IMR-90 (cell line): ENCODE data around the gene ALOX15B. TPM values are rescaled to one million over a fixed set of nuclear protein-coding genes. Genes with fewer than 3 reads are reported as not detected.

ENCODE experiments used
- ATAC-seq: fragments of 200-7000 bp; cut with Tn5 transposase; 2 replicates; pipeline ENCODE4 v1.9.1; 2020; ENCODE audit warnings: low read depth, mild to moderate bottlenecking, moderate library complexity
- BruUV-seq: library from RNA; stranded (reverse); fragments of 400-500 nt; replicated peaks from 2 replicates; lab custom pipeline; 2021; lab: Mats Ljungman, UMichigan
- CTCF ChIA-PET: fragments of 300-600 bp; formaldehyde crosslinking; extraction: SDS; loops from one replicate; lab custom pipeline; 2021; ENCODE audit warnings: antibody characterized with exemption; lab: Yijun Ruan, JAX
- POLR2A ChIA-PET: fragments of 300-600 bp; sonication (Branson Sonifier 250); formaldehyde crosslinking; loops from one replicate; lab custom pipeline; 2022; ENCODE audit warnings: antibody characterized with exemption; ENCODE audit not compliant: unreplicated experiment; lab: Charles Lee
- DNase-seq: peaks from one replicate; pipeline ENCODE4 v3.0.0; 2013
- H2AFZ ChIP-seq: replicated peaks from 2 replicates; pipeline ENCODE3; 2013; ENCODE audit warnings: low read length, mild to moderate bottlenecking; ENCODE audit not compliant: poor library complexity
- H2AK5ac ChIP-seq: 2 replicates; pipeline ENCODE4 v1.6.1; 2013; ENCODE audit warnings: low read depth, low read length, inconsistent platforms
- H2AK9ac ChIP-seq: replicated peaks from 2 replicates; pipeline ENCODE3; 2013; ENCODE audit warnings: mild to moderate bottlenecking, low read depth, low read length, moderate library complexity; ENCODE audit not compliant: poor library complexity
- H2BK120ac ChIP-seq: 2 replicates; pipeline ENCODE4 v1.6.1; 2013; ENCODE audit warnings: low read depth, low read length, inconsistent platforms
- H2BK15ac ChIP-seq: 3 replicates; pipeline ENCODE4 v1.6.1; 2013; ENCODE audit warnings: low read depth, low read length, inconsistent platforms
- H2BK20ac ChIP-seq: 2 replicates; pipeline ENCODE4 v1.6.1; 2013; ENCODE audit warnings: low read depth, mild to moderate bottlenecking, inconsistent platforms, low read length, moderate library complexity
- H2BK5ac ChIP-seq: 2 replicates; pipeline ENCODE4 v1.6.1; 2013; ENCODE audit warnings: mild to moderate bottlenecking, low read depth, low read length, inconsistent platforms; ENCODE audit not compliant: poor library complexity, severe bottlenecking
- H3K14ac ChIP-seq: replicated peaks from 2 replicates; pipeline ENCODE4 v1.6.1; 2013; ENCODE audit warnings: low read depth, low read length, inconsistent platforms
- H3K18ac ChIP-seq: 2 replicates; pipeline ENCODE4 v1.6.1; 2013; ENCODE audit warnings: low read depth, low read length, control low read depth
- H3K23ac ChIP-seq: 2 replicates; pipeline ENCODE4 v1.6.1; 2013; ENCODE audit warnings: low read depth, low read length, inconsistent platforms
- H3K27ac ChIP-seq: 2 replicates; pipeline ENCODE4 v1.5.1; 2013; ENCODE audit warnings: mild to moderate bottlenecking, control low read depth, low read length; ENCODE audit not compliant: insufficient read depth
- H3K27me3 ChIP-seq: 2 replicates; pipeline ENCODE4 v1.6.1; 2013; ENCODE audit warnings: low read length; ENCODE audit not compliant: control insufficient read depth, insufficient read depth
- H3K36me3 ChIP-seq: 2 replicates; pipeline ENCODE4 v1.6.1; 2013; ENCODE audit warnings: low read length, mixed read lengths; ENCODE audit not compliant: control insufficient read depth, insufficient read depth
- H3K4ac ChIP-seq: 2 replicates; pipeline ENCODE4 v1.6.1; 2013; ENCODE audit warnings: low read depth, low read length, inconsistent platforms
- H3K4me1 ChIP-seq: 2 replicates; pipeline ENCODE4 v1.6.1; 2013; ENCODE audit warnings: low read length, mixed read lengths; ENCODE audit not compliant: control insufficient read depth, insufficient read depth
- H3K4me2 ChIP-seq: 2 replicates; pipeline ENCODE4 v1.6.1; 2013; ENCODE audit warnings: low read depth, mild to moderate bottlenecking, control low read depth, low read length, moderate library complexity
- H3K4me3 ChIP-seq: 2 replicates; pipeline ENCODE4 v1.5.1; 2013; ENCODE audit warnings: low read depth, mild to moderate bottlenecking, control low read depth, low read length, moderate library complexity; ENCODE audit not compliant: insufficient read depth
- H3K56ac ChIP-seq: 2 replicates; pipeline ENCODE4 v1.6.1; 2013; ENCODE audit warnings: low read length, inconsistent platforms; ENCODE audit not compliant: insufficient read depth; ENCODE audit errors: extremely low read depth
- H3K79me1 ChIP-seq, 2 experiments: 2 replicates each; pipeline ENCODE4 v1.6.1; 2013; ENCODE audit warnings: low read length in 2 of 2, inconsistent platforms in 1 of 2, low read depth in 1 of 2
- H3K9ac ChIP-seq: 2 replicates; pipeline ENCODE4 v1.6.1; 2013; ENCODE audit warnings: low read depth, low read length, control low read depth
- H3K9me1 ChIP-seq: 2 replicates; pipeline ENCODE4 v1.6.1; 2013; ENCODE audit warnings: low read length, inconsistent platforms; ENCODE audit not compliant: insufficient read depth
- H3K9me3 ChIP-seq: 2 replicates; pipeline ENCODE4 v1.6.1; 2013; ENCODE audit warnings: low read length; ENCODE audit not compliant: control insufficient read depth, insufficient read depth
- H4K20me1 ChIP-seq: 2 replicates; pipeline ENCODE4 v1.6.1; 2013; ENCODE audit warnings: low read length, inconsistent platforms; ENCODE audit not compliant: insufficient read depth
- H4K5ac ChIP-seq: 2 replicates; pipeline ENCODE4 v1.6.1; 2013; ENCODE audit warnings: mild to moderate bottlenecking, low read depth, low read length, control low read depth
- H4K8ac ChIP-seq, 2 experiments: 2 replicates each; pipeline ENCODE4 v1.6.1; 2013; ENCODE audit warnings: low read depth in 2 of 2, low read length in 2 of 2, control low read depth in 1 of 2, inconsistent platforms in 1 of 2
- H4K91ac ChIP-seq: 2 replicates; pipeline ENCODE4 v1.6.1; 2013; ENCODE audit warnings: low read depth, low read length, inconsistent platforms; ENCODE audit not compliant: insufficient read depth
- BHLHE40 ChIP-seq: fragments of 150-350 bp; IDR thresholded peaks from 2 replicates; pipeline ENCODE4 v1.6.1; 2016; ENCODE audit warnings: mild to moderate bottlenecking, low read depth, low read length
- CHD1 ChIP-seq: IDR thresholded peaks from 2 replicates; pipeline ENCODE4 v1.6.1; 2012; ENCODE audit warnings: low read depth, low read length, improper control_type of control experiment
- FOS ChIP-seq: fragments of 150-350 bp; IDR thresholded peaks from 2 replicates; pipeline ENCODE4 v1.6.1; 2016; ENCODE audit warnings: low read depth, low read length
- MAFK ChIP-seq: IDR thresholded peaks from 2 replicates; pipeline ENCODE4 v1.6.1; 2012; ENCODE audit warnings: low read depth, low read length, improper control_type of control experiment
- MAZ ChIP-seq: IDR thresholded peaks from 2 replicates; pipeline ENCODE4 v1.6.1; 2012; ENCODE audit warnings: low read depth, mild to moderate bottlenecking, low read length, improper control_type of control experiment, moderate library complexity, borderline replicate concordance
- MXI1 ChIP-seq: IDR thresholded peaks from 2 replicates; pipeline ENCODE4 v1.6.1; 2012; ENCODE audit warnings: low read depth, mild to moderate bottlenecking, low read length, moderate library complexity, borderline replicate concordance
- NFE2L2 ChIP-seq: fragments of 150-350 bp; IDR thresholded peaks from 2 replicates; pipeline ENCODE4 v1.6.1; 2016; ENCODE audit warnings: low read depth, mild to moderate bottlenecking, low read length
- POLR2A ChIP-seq: IDR thresholded peaks from 2 replicates; pipeline ENCODE4 v1.6.1; 2012; ENCODE audit warnings: mild to moderate bottlenecking, low read depth, low read length
- RAD21 ChIP-seq: IDR thresholded peaks from 2 replicates; pipeline ENCODE4 v1.6.1; 2012; ENCODE audit warnings: low read length, improper control_type of control experiment
- RCOR1 ChIP-seq: IDR thresholded peaks from 2 replicates; pipeline ENCODE4 v1.6.1; 2012; ENCODE audit warnings: mild to moderate bottlenecking, low read length, improper control_type of control experiment; ENCODE audit not compliant: insufficient replicate concordance
- RFX5 ChIP-seq: IDR thresholded peaks from 2 replicates; pipeline ENCODE4 v1.8.0; 2012; ENCODE audit warnings: low read depth, mild to moderate bottlenecking, low read length, moderate library complexity
- SMC3 ChIP-seq: fragments of 150-350 bp; IDR thresholded peaks from 2 replicates; pipeline ENCODE4 v1.6.1; 2016; ENCODE audit warnings: low read depth, mild to moderate bottlenecking, antibody characterized with exemption, low read length, moderate library complexity
- WGBS, 2 experiments: methylation state at CpG; one replicate each; pipeline versions ENCODE4 v1.1.5 to v1.1.7; 2013; ENCODE audit warnings: missing lambda C conversion rate in 2 of 2; ENCODE audit not compliant: insufficient read length in 1 of 2; ENCODE audit errors: extremely low coverage in 2 of 2; 5-methylcytosine and 5-hydroxymethylcytosine counted together
- dilution Hi-C: fragments of 300-500 bp; cut with HindIII; formaldehyde crosslinking; loops from one replicate; pipeline ENCODE4 v1.14.3; 2018; ENCODE audit warnings: low sequenced_read_pairs; ENCODE audit not compliant: unreplicated experiment
- in situ Hi-C: fragments of 300-500 bp; cut with MboI; formaldehyde crosslinking; loops from 3 replicates; pipeline ENCODE4 v1.14.3; 2019; ENCODE audit warnings: low sequenced_read_pairs, inconsistent platforms, mixed read lengths
- intact Hi-C: fragments of 100-400 bp; cut with micrococcal nuclease; formaldehyde crosslinking; loops from 2 replicates; pipeline ENCODE4 v1.10.0; 2022
- polyA plus RNA-seq, 3 experiments: library from polyadenylated mRNA; depleted of rRNA; stranded (reverse); fragments of >200 nt; gene quantifications; 2 replicates each; pipeline ENCODE4 v1.2.3, GENCODE V29; 2012; ENCODE audit warnings: low replicate concordance in 1 of 3
- total RNA-seq: library from RNA; depleted of rRNA; stranded (reverse); fragments of >200 nt; gene quantifications from 2 replicates; pipeline ENCODE4 v1.2.3, GENCODE V29; 2012
- TF ChIP-seq, protein P1 (sequence below): conservative IDR thresholded peaks from 2 replicates; pipeline ENCODE4 v1.5.1; 2012; ENCODE audit warnings: mild to moderate bottlenecking, low read depth, low read length, improper control_type of control experiment
- TF ChIP-seq, protein P2 (sequence below): fragments of 150-350 bp; IDR thresholded peaks from 2 replicates; pipeline ENCODE4 v1.6.1; 2017; ENCODE audit warnings: mild to moderate bottlenecking, antibody characterized with exemption, low read length, low read depth
- TF ChIP-seq, protein P3 (sequence below): fragments of 150-350 bp; IDR thresholded peaks from 2 replicates; pipeline ENCODE4 v1.6.1; 2016; ENCODE audit warnings: low read depth, mild to moderate bottlenecking, low read length, moderate library complexity, borderline replicate concordance

The ALOX15B gene
- total and polyA plus RNA-seq, 2 of the 4 experiments (the other 2 are of a cell fraction) = not detected

DNA sequence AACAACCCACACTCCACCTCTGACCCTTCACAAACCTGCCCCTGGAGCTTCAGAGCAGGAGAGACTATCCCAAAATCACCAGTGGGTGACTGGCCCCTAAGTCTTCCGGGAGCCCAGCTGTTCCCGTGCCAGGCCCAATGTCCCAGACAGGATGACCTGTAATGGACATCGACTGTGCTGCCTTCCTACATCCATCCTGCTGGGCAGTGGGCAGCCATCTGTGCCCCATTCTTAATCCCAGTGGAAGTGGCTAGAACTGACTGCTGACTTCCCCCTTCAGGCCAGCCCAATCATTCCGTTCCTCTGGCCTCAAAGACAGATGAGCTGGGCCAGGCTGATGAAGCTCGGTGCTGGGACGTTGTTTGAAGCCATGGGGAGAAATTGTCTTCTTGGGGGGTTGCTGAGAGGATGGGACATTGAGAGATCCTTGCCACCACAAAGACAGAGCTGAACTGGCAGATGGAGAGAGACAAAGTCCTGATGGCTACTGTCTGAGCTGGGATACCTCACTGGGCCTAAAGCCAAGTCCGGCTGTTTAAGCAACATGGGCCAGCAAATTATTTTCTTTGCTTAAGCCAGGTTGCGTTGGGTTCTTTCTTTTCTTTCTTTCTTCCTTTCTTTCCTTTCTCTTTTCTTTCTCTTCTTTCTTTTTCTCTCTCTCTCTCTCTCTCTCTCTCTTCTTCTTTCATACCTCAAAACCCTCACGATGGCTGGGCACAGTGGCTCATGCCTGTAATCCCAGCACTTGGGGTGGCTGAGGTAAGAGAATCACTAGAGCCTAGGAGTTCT, 17.9 kb upstream of the ALOX15B start:
- no peaks in the 10 kb centered on the region for H3K79me1 ChIP-seq
- H3K4ac ChIP-seq = no peak overlapping the region
- POLR2A ChIA-PET = no interaction called here
- no peak overlapping the region for H3K18ac ChIP-seq
- no peaks in the 10 kb centered on the region for H4K20me1 ChIP-seq
- H4K91ac ChIP-seq = no peak overlapping the region
- H2AFZ ChIP-seq = no peak overlapping the region
- no peak overlapping the region for H2BK15ac ChIP-seq
- no peak overlapping the region for H2BK5ac ChIP-seq
- in situ Hi-C loops = no loop called here
- no peak overlapping the region for H4K8ac ChIP-seq
- WGBS, 2 experiments = 33 to 83% methylated on average over 1 of the region's 9 CpGs
- no peak overlapping the region for H2BK120ac ChIP-seq
- no peaks in the 10 kb centered on the region for H3K9me3 ChIP-seq
- H4K5ac ChIP-seq = no peak overlapping the region
- H3K27ac ChIP-seq = no peak overlapping the region
- DNase-seq (no peak), ATAC-seq (no peak)
- no peak overlapping the region for H2AK9ac ChIP-seq
- peaks cover 47% of the 10 kb centered on the region for H3K27me3 ChIP-seq
- intact Hi-C loops = no loop called here
- no peak overlapping the region for H3K4me3 ChIP-seq
- no peak overlapping the region for H3K23ac ChIP-seq
- H3K4me1 ChIP-seq = peaks cover 3% of the 10 kb centered on the region; the same call in 1 of the 2 replicates
- H3K56ac ChIP-seq = no peak overlapping the region
- dilution Hi-C loops = no loop called here
- CTCF ChIA-PET = interaction anchor here (1.4 kb wide), 1 partner anchor 21 kb away, joined by 6 read pairs; no protein-coding TSS in a partner anchor
- no peaks in the 10 kb centered on the region for H3K36me3 ChIP-seq
- H3K4me2 ChIP-seq = no peak overlapping the region
- H2AK5ac ChIP-seq = no peak overlapping the region
- no TSS peak for BruUV-seq
- no peak overlapping the region for H3K14ac ChIP-seq
- H3K9ac ChIP-seq = no peak overlapping the region
- H2BK20ac ChIP-seq = no peak overlapping the region
- no peaks in the 10 kb centered on the region for H3K9me1 ChIP-seq
- TF ChIP-seq NFE2L2 (no peak), RCOR1 (no peak), RFX5 (no peak), FOS (no peak), MAZ (no peak), POLR2A (no peak), SMC3 (no peak), MAFK (no peak), RAD21 (no peak), MXI1 (no peak), CHD1 (no peak), BHLHE40 (no peak)
- TF ChIP-seq, protein P1, sequence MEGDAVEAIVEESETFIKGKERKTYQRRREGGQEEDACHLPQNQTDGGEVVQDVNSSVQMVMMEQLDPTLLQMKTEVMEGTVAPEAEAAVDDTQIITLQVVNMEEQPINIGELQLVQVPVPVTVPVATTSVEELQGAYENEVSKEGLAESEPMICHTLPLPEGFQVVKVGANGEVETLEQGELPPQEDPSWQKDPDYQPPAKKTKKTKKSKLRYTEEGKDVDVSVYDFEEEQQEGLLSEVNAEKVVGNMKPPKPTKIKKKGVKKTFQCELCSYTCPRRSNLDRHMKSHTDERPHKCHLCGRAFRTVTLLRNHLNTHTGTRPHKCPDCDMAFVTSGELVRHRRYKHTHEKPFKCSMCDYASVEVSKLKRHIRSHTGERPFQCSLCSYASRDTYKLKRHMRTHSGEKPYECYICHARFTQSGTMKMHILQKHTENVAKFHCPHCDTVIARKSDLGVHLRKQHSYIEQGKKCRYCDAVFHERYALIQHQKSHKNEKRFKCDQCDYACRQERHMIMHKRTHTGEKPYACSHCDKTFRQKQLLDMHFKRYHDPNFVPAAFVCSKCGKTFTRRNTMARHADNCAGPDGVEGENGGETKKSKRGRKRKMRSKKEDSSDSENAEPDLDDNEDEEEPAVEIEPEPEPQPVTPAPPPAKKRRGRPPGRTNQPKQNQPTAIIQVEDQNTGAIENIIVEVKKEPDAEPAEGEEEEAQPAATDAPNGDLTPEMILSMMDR = no peak
- TF ChIP-seq, protein P2, sequence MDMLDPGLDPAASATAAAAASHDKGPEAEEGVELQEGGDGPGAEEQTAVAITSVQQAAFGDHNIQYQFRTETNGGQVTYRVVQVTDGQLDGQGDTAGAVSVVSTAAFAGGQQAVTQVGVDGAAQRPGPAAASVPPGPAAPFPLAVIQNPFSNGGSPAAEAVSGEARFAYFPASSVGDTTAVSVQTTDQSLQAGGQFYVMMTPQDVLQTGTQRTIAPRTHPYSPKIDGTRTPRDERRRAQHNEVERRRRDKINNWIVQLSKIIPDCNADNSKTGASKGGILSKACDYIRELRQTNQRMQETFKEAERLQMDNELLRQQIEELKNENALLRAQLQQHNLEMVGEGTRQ = no peak
- TF ChIP-seq, protein P3, sequence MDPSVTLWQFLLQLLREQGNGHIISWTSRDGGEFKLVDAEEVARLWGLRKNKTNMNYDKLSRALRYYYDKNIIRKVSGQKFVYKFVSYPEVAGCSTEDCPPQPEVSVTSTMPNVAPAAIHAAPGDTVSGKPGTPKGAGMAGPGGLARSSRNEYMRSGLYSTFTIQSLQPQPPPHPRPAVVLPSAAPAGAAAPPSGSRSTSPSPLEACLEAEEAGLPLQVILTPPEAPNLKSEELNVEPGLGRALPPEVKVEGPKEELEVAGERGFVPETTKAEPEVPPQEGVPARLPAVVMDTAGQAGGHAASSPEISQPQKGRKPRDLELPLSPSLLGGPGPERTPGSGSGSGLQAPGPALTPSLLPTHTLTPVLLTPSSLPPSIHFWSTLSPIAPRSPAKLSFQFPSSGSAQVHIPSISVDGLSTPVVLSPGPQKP = no peak
